GM12865 (cell line): ENCODE measurements around the gene KRTAP29-1.

ENCODE experiments used
- DNase-seq: peaks from one replicate; pipeline ENCODE4 v3.0.0; 2010; ENCODE audit warnings: low read depth
- H3K4me3 ChIP-seq: 2 replicates; pipeline ENCODE4 v1.5.1; 2011; ENCODE audit warnings: mild to moderate bottlenecking, low read depth, low read length, control low read depth
- CTCF ChIP-seq: IDR thresholded peaks from 2 replicates; pipeline ENCODE4 v1.5.1; 2011; ENCODE audit warnings: low read length, control low read depth, low read depth, inconsistent platforms; ENCODE audit not compliant: insufficient read depth; ENCODE audit errors: missing control alignments

KRTAP29-1 gene

GRCh38 chr17:41340934-41341861, 38.5 kb upstream of the KRTAP29-1 start:
- H3K4me3 ChIP-seq = no peak overlapping the region
- DNase-seq = peak; percentile 29
- no peak for TF ChIP-seq CTCF

DNA sequence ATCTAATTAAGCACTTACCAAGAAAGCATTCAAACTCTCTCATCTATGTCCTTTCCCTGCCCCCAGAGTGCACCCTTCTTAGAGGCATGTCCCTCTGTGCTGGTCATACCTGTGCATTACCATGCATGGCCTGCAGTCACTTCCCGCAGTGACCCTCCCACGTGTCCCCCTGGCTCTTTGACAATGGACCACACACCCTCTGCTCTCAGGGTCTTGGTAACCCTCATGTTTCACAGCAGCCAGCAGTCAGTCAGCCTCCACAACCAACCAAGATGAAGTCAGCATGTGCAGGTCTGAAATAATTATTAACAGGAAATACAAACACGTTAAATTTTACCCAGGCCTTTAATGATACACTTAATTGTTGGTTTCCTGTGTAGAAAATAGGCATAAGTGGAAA, 37.8 kb upstream of the KRTAP29-1 start:
- TF ChIP-seq CTCF = no peak
- no peak for DNase-seq
- H3K4me3 ChIP-seq = no peak overlapping the region

DNA sequence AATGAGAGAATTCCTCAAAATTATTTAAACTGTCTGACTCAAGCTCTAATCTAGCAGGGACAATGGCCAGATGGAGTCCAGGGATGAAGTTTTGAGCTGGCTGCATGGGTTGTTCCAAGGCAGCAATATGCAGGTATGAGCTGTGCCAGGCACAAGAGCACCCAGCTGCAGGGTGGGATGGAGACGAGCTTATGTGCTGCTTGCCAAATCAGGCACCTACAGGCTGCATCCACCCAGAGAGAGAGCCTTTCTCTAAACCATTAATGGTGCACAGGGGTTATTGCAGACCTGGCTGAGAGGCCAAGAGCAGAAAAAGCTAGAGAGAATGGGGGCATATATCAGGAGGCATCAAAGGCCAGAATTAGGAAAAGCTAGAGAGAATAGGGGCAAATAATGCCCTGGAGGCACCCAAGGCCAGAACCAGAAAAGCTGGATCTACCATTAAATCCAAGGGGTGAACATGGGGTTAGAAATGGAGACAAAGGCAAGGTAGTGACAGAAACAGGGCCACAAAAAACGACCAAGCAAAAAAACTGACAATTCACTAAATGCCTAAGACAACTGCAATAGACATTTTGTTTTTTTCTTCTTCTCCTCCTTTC, 37.0 kb upstream of the KRTAP29-1 start:
- H3K4me3 ChIP-seq = no peak overlapping the region

DNA sequence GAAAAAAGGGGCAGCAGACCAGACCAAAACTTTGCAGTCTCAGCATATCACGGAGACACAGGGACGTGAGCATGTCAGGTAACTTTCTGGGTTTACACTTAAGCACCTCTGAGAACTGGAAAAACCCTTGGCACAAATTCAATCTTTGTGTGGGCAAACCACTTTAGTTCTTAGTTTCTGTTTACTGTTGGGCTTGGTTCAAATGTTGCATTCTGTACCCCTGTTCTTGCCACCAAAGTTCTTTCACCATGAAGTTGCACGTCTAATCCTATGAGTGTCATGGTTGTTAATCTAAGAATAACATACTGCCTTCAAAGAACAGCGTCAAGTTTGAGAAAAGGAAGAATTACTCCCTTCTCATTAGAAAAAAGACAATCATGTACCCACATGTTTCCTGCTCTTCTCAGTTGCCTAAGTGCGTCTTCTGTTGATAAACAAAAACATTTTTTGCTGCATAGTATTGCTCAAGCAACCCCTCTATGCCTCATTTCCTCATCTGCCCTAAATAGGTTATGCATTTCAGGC, 36.4 kb upstream of the KRTAP29-1 start:
- no peak overlapping the region for H3K4me3 ChIP-seq
- no peak for TF ChIP-seq CTCF
- DNase-seq = peak; percentile 57

More for the DNA sequence above, 37.0 kb upstream of the KRTAP29-1 start:
- TF ChIP-seq CTCF = no peak
- no peak for DNase-seq

DNA sequence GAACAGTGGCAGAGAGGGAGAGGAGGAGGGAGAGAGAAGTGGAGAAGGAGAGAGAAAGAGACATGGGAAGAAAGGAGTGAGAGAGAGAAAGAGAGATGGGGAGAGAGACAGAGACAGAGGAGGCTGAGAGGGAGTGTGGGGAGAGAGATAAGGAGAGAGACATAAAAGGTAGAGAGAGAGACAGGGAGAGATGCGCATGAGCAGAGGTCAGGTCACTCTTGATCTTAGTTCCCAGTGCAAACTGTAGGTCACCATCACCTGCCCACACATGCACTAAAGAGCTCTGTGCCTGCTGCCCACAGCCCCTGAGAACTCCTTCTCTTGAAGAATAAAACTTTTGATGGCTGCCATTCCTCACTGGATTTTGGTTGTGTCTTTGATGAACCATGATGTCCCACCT, 33.1 kb upstream of the KRTAP29-1 start:
- TF ChIP-seq CTCF = no peak
- no peak for DNase-seq
- H3K4me3 ChIP-seq = no peak overlapping the region

DNA sequence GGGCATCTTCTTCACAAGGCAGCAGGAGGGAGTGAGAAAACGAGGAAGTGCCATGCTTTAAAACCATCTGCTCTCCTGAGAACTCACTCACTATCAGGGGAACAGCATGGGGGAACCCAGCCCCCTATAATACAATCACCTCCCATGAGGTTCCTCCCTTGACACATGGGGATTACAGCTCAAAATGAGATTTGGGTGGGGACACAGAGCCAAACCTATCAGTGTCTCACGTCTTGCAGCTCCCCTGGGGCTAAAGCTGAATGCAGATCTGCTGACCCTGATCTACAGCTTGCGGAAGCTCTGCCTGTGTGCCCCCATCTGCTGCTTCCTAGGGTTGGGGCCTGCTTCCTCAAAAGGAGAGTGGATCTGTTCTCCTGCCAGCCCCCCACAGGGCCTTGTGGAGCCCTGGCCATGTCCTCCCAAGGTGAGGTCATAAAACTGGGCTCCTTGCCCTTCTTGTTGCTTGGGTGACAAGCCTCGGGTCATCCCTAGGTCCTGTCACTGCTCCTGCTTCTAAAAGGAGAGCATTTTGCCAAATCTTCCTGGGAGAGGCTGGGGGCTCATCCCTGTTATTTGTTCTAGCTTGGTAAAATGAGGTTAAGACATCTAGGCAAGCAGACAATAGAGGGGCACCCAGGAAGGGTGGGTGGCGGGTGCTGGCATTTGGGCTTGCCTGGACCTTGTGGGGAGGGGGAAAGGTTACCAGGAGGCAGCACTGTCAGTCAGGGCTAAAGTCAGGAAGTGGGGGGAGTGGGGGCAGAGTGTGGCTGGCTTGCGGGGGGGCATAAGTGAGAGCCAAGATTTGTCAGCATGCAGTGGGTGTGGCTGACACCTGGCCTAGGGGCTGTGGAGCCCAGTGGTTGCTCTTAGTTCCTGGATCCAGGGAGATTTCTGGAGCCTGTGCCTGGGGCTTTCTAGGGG, 32.0 kb upstream of the KRTAP29-1 start:
- DNase-seq = peak; percentile 11
- no peak overlapping the region for H3K4me3 ChIP-seq
- TF ChIP-seq CTCF = no peak
